ENCODE data around the gene MYH10.

Gene MYH10

GRCh38 chr17:8647956-8648355 lies 17.4 kb upstream of the MYH10 start:
- no peak for FAIRE-seq

- FAIRE-seq: no peak
Observed at GRCh38 chr17:8647202-8647601, 16.7 kb upstream of the MYH10 start.

DNA sequence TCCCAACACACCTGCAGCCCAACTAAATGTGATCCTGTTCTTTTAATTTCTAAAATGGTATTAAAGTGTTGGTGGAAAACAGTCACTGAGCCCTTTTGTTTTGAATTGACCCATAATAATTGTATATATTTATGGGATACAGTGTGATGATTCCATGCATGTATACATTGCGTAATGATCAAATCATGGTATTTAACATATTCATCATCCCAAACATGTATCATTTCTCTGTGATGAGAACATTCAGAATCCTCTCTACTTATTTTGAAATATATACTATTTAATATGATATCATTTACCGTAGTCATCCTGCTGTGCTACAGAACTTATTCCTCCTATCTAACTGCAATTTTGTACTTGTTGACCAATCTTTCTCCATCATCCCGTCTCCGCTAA lies 14.0 kb upstream of the MYH10 start:
- FAIRE-seq: no peak

- FAIRE-seq: no peak
Observed at GRCh38 chr17:8643855-8644506, 13.5 kb upstream of the MYH10 start.

DNA sequence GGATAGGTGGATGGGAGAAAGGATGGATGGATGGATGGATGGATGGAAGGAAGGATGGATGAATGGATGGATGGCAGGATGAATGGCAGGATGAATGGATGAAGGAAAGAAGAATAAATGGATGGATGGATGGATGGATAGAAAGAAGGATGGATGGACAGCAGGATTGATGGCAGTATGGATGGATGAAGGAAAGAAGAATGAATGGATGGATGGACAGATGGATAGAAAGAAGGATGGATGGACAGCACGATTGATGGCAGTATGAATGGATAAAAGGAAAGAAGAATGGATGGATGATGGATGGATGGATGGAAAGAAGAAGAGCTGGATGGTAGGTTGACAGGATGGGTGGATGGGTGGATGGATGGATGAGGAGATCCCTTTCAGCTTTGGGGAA lies 9.2 kb upstream of the MYH10 start:
- FAIRE-seq: no peak

GRCh38 chr17:8632061-8632460 lies 1.5 kb upstream of the MYH10 start:
- FAIRE-seq: no peak

- FAIRE-seq: no peak
Observed at GRCh38 chr17:8631554-8631877, 991 bp upstream of the MYH10 start.

DNA sequence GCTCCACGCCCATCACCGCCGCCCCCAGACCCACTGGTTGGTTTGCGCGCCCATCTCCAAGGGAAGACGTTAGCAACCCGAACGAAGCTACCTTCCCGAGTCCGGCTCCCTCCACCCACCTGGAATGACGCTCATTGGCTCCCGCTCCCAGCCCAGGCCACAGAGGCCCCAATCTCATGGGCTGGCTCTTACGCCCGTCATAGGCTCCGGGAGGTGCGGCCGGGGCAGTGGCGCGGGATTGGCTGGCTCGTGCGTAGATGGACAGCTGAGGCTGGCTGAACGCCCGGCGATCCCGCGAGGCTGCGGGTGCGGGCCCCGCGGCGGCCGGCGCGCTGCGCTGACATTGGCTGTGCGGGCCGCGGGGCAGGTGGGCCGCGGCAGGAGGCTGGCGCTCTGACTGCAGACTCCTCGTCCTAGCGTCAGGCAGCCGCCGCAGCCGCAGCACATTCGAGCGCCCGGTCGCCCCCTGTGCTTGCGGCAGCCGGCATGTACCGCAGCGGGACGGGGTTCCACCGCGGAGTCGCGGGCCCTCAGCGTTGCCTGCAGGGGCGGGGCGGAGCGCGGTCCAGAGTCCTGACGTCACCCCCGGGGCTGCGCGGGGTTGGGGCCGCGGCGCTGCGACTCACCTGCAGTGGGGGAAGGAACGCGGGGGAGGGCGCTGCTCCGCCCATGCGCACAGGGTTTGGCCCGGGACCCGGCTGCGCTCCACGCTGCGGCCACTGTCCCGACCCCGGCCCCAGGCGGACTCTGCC lies 453 bp upstream of the MYH10 start:
- no peak for FAIRE-seq

DNA sequence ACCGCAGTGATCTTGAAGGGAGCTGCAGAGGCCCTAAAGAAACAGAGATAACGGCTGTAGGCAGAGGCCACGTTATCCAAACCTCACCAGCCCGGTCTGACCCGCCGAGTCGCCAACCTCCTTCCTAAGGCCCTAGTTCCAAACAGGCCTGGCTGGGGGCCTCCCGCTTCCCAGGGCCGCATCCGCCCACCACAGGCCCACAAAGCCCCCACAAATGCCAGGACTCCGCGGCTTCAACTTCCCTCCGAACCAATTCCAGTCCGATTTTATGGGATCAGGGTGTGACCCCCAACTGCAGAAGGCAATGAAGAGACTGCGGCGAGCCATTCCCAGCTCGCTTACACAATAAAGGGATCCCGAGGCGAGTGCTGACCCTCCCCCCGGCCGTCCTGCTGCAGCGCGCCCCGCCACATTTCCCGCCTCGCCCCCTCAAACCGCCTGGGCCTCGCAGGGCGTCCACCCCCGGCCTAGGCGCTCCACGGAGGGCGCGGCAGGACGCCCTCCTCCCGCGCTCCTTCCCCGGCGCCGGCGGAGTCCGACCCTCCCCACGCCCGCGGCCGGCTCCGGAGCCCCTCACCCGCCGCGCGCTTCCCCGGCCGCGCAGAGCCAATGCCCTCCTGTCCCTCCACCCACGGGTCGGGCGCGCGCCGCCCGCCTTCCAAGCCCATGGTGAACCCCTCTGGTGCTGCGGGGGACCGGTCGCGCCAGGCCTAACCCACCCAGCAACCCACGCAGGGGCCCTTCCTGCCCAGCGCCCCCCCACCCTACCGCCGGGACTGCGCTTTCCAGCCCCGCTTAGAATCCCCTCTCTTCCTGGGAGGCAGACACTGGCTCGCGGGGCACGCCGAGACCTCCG lies 926 bp downstream of the MYH10 start:
- no peak for FAIRE-seq

DNA sequence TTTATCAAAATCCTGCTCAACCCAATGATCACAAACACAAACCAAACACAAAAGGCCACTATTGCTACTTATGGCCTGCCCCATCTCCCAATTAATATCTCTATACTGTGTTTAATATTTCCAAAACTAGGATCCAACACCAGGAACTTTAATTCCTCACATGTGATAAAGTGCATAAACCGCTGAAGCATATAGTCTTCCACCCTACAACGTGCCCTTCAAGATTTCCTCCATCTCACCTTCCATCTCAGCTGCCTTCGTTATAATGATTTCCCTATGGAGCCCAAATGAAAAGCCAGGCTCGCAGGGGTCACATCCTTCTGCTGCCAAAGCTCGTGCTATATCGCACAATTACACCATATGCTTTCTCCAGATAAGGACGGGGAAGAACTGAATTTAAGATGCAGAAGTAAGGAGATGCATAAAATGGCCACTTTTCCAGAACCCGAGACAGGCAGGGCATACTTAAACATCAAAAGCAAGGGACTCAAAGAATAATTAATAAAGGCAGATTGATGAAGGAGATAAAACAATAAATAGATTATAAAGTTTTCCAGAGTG lies 1.8 kb downstream of the MYH10 start:
- no peak for FAIRE-seq

DNA sequence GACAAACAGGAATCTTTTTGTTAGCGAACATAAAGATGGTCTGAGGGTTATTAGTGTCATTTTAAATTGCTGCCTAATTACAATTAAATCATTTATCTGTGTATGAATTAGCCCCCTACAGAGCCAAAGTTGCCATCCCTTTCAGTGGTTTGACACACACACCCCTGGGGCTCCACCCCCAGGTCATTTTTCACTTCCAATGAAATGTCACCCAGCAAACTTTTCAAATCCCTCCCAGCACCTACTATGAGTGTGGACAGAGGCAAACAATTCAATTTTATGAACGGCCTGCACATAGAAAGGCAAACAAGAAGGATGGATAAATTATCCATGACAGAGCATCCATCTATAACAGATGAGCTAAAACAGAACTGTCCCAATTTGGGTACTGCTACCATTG lies 2.4 kb downstream of the MYH10 start:
- FAIRE-seq: no peak

- FAIRE-seq: no peak
Observed at GRCh38 chr17:8623591-8623990, 6.9 kb downstream of the MYH10 start.

DNA sequence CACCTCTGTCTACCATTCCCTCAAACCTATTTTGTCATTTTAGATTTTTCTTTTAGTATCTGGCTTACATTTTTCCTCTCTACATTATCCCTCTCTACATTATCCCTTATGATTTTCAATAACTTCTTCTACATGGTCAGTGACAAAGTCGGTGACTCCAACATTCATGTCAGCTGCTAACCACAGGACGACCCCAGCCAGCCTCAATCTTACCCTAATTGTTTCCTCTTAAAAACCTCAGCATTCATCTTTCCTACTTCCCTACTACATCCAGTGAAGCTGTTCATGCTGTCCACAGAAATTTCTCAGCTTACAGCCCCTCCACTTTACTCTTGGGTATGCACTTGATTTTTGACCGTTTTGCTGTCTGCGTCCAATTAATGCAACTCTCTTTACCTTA lies 8.3 kb downstream of the MYH10 start:
- no peak for FAIRE-seq

DNA sequence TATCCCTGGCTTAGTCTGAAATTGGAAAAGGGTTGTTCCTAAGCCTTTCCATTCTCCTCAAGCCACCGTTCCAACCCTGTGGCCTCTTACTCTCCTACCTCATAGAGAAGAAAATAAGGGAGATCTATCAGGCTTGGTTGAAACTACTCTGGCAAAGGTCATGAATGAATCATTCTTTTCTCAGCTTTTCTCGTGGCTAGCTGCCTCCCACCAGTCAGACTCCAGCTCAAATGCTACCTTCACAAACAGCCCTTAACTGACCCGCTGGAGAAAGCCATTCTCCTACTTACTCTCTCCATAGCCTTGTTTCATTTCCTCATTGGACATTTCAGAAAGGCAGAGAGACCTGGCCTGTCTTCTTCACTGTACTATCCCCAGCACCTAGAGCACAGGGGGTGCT lies 8.9 kb downstream of the MYH10 start:
- FAIRE-seq: no peak

GRCh38 chr17:8619294-8619693 lies 11.2 kb downstream of the MYH10 start:
- no peak for FAIRE-seq

- FAIRE-seq: no peak
Observed at GRCh38 chr17:8618825-8619224, 11.7 kb downstream of the MYH10 start.

DNA sequence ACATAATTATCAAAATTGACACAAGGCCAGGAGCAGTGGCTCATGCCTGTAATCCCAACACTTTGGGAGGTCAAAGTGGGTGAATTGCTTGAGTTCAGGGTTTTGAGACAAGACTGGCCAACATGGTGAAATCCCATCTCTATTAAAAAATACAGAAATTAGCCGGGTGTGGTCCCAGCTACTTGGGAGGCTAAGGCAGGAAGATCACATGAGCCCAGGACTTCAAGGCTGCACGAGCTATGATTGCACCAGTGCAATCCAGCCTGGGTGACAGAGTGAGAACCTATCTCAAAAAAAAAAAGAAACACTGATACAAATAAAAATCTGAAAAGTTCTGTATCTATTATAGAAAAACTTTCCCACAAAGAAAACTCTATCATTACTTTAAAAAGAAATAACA lies 15.5 kb downstream of the MYH10 start:
- peak; percentile 24 for FAIRE-seq

DNA sequence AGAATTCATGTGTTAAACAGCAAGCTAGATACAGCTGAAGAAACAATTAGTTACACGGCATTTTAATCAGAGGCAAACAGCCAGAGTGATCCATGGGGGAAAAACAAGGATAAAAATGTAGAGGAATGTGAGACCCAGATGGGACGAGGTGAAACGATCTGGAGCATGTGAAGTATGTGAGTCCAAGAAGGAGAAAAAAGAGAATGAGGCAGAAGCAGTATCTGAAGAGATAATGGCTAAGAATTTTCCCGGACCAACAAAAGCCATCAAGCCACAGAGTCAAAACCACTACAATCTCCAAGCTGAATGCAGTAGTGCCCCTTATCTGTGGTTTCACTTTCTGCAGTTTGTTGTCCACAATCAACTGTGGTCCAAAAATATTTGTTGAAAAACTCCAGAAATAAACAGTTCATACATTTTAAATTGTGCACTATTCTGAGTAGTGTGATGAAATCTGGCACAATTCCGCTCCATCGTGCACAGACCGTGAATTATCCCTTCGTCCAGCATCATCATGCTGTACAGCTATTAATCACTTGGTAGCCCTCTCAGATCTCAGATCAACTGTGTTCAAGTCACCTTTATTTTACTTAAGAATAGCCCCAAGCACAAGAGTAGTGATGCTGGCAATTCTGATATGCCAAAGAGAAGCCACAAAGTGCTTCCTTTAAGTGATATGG lies 18.8 kb downstream of the MYH10 start:
- no peak for FAIRE-seq

GRCh38 chr17:8611137-8611536 lies 19.4 kb downstream of the MYH10 start:
- no peak for FAIRE-seq

- FAIRE-seq: no peak
Observed at GRCh38 chr17:8610558-8610957, 20.0 kb downstream of the MYH10 start.

DNA sequence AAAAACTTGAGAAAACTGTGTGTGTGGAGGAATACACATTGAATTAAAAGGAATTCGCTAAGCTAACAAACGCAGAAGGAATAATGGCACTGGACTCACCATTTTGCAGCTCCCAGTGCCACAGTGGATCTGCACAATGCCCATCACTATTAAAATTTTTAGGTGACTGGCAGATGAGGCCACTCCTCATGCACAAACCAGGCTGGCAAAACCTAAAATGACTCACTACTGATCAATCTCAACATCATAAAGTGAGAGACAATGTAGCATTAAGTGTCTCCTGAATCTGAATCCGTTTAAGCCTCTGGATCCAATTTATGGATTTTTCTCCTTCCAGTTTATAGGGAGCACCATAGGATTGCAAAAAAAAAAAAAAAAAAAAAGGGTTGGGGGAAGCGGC lies 20.6 kb downstream of the MYH10 start:
- no peak for FAIRE-seq

GRCh38 chr17:8608001-8608400 lies 22.5 kb downstream of the MYH10 start:
- no peak for FAIRE-seq

DNA sequence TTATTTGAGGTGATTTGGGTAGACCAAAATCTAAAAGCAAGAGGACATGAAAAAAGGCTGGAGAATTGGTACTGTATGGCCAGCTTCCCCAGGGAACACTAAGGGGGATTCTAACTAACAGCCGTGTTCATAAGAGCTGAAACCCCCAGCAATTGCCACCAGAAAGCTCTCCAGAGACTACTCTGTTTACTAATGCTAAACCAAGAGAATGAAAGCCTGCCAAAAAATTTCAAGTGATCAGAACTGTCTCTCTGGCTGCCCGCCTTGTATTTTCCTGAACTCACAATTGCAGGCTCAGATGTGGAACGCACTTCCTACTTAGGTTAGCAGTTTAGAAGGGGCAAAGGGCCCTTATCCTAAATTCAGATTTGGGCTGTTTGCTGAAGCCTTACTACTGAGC lies 24.1 kb downstream of the MYH10 start:
- no peak for FAIRE-seq

Data from colon (tissue), 2 donors.